Parathyroid adenoma (tissue), 2 donors: ENCODE results near the gene CHST8.

ENCODE experiments used
- H2AFZ ChIP-seq: fragments of 300-600 bp; sonication (generic); one replicate; pipeline ENCODE4 v1.7.0; 2017; ENCODE audit warnings: antibody characterized with exemption, mild to moderate bottlenecking
- H3K27ac ChIP-seq: fragments of 300-600 bp; sonication (generic); one replicate; pipeline ENCODE4 v1.7.0; 2017
- H3K27me3 ChIP-seq: fragments of 300-600 bp; sonication (generic); one replicate; pipeline ENCODE4 v1.7.0; 2017; ENCODE audit warnings: low read length; ENCODE audit not compliant: control insufficient read depth, insufficient read depth
- H3K36me3 ChIP-seq: fragments of 300-600 bp; sonication (generic); one replicate; pipeline ENCODE4 v1.7.0; 2017; ENCODE audit warnings: low read length; ENCODE audit not compliant: control insufficient read depth, insufficient read depth
- H3K4me1 ChIP-seq: fragments of 300-600 bp; sonication (generic); one replicate; pipeline ENCODE4 v1.7.0; 2017; ENCODE audit warnings: control low read depth
- H3K4me2 ChIP-seq: fragments of 300-600 bp; sonication (generic); one replicate; pipeline ENCODE4 v1.7.0; 2017; ENCODE audit warnings: low read length
- H3K4me3 ChIP-seq: fragments of 300-600 bp; sonication (generic); one replicate; pipeline ENCODE4 v1.7.0; 2017; ENCODE audit warnings: low read depth, low read length
- H3K79me2 ChIP-seq: fragments of 300-600 bp; sonication (generic); one replicate; pipeline ENCODE4 v1.7.0; 2017; ENCODE audit warnings: control low read depth
- H3K9ac ChIP-seq: fragments of 300-600 bp; sonication (generic); one replicate; pipeline ENCODE4 v1.7.0; 2017; ENCODE audit warnings: mild to moderate bottlenecking
- H3K9me3 ChIP-seq: fragments of 300-600 bp; sonication (generic); one replicate; pipeline ENCODE4 v1.7.0; 2017; ENCODE audit warnings: low read length; ENCODE audit not compliant: control insufficient read depth
- CTCF ChIP-seq: fragments of 300-600 bp; sonication (generic); IDR thresholded peaks from one replicate; pipeline ENCODE4 v1.7.0; 2017; ENCODE audit warnings: antibody characterized with exemption, mild to moderate bottlenecking
- donor health status: primary hyperparathyroidism.

The CHST8 gene

GRCh38 chr19:33781415-33781935 is 159.7 kb downstream of the CHST8 start:
- Histone ChIP-seq H3K9me3 (no peaks in the 10 kb centered on the region), H3K4me2 (no peak overlapping the region), H3K27me3 (no peaks in the 10 kb centered on the region), H3K79me2 (no peaks in the 10 kb centered on the region), H3K36me3 (no peaks in the 10 kb centered on the region), H3K4me1 (no peaks in the 10 kb centered on the region), H3K4me3 (no peak overlapping the region), H3K9ac (no peak overlapping the region), H2AFZ (no peak overlapping the region), H3K27ac (no peak overlapping the region)
- no peak for TF ChIP-seq CTCF

- Histone ChIP-seq H3K27me3 (no peaks in the 10 kb centered on the region), H3K9ac (no peak overlapping the region), H3K36me3 (no peaks in the 10 kb centered on the region), H3K9me3 (no peaks in the 10 kb centered on the region), H3K4me2 (no peak overlapping the region), H2AFZ (no peak overlapping the region), H3K27ac (no peak overlapping the region), H3K79me2 (no peaks in the 10 kb centered on the region), H3K4me3 (no peak overlapping the region), H3K4me1 (no peaks in the 10 kb centered on the region)
- no peak for TF ChIP-seq CTCF
Observed at GRCh38 chr19:33781996-33782395, 160.2 kb downstream of the CHST8 start.

- Histone ChIP-seq H3K27me3 (no peaks in the 10 kb centered on the region), H3K4me3 (no peak overlapping the region), H3K4me1 (no peaks in the 10 kb centered on the region), H3K79me2 (no peaks in the 10 kb centered on the region), H3K9me3 (no peaks in the 10 kb centered on the region), H3K9ac (no peak overlapping the region), H3K27ac (no peak overlapping the region), H3K36me3 (no peaks in the 10 kb centered on the region), H3K4me2 (no peak overlapping the region), H2AFZ (no peak overlapping the region)
- TF ChIP-seq CTCF, result no peak
Observed at GRCh38 chr19:33784432-33784831, 162.7 kb downstream of the CHST8 start.

GRCh38 chr19:33785795-33786194 is 164.0 kb downstream of the CHST8 start:
- no peaks in the 10 kb centered on the region for H3K79me2 ChIP-seq
- no peak overlapping the region for H3K4me3 ChIP-seq
- no peaks in the 10 kb centered on the region for H3K36me3 ChIP-seq
- H3K4me2 ChIP-seq, result no peak overlapping the region
- no peak overlapping the region for H2AFZ ChIP-seq
- no peaks in the 10 kb centered on the region for H3K4me1 ChIP-seq
- H3K9me3 ChIP-seq, result no peaks in the 10 kb centered on the region
- H3K9ac ChIP-seq, result no peak overlapping the region
- no peaks in the 10 kb centered on the region for H3K27me3 ChIP-seq
- TF ChIP-seq CTCF, result no peak
- H3K27ac ChIP-seq, result no peak overlapping the region

GRCh38 chr19:33788676-33789075 is 166.9 kb downstream of the CHST8 start:
- Histone ChIP-seq H3K9me3 (no peaks in the 10 kb centered on the region), H2AFZ (no peak overlapping the region), H3K27ac (no peak overlapping the region), H3K27me3 (no peaks in the 10 kb centered on the region), H3K9ac (no peak overlapping the region), H3K36me3 (no peaks in the 10 kb centered on the region), H3K4me1 (peaks cover 5% of the 10 kb centered on the region), H3K4me3 (no peak overlapping the region), H3K4me2 (no peak overlapping the region), H3K79me2 (no peaks in the 10 kb centered on the region)
- no peak for TF ChIP-seq CTCF
